Measurements from ENCODE around the gene SCGN.

The SCGN gene

DNA sequence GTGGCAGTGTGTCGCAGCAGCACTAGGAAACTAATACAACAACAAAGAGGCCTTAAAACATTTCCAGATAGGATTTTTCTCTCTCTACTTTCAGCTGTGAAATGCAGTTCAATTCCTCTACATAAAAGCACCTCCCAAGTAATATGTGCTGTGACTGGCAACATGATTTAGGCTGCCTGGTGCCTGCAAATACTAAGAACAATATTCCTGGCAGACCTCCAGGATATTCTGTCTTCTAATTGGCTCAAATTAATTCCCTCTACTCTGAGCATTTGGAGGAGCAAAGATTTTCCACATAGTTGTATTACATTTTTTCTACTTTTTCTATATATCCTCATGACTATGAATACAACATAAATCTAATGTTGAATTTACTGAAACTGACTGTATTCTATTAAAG lies 33.2 kb downstream of the SCGN start:
- Histone ChIP-seq H3K4me1 (ENCODE audit: control insufficient read depth, insufficient read depth, low read length, poor library complexity, severe bottlenecking) (peaks cover 9% of the 10 kb centered on the region), H3K4me3 (ENCODE audit: extremely low read depth, insufficient read depth, low read length, poor library complexity, severe bottlenecking) (no peak overlapping the region), H3K27ac (ENCODE audit: low read depth, low read length, severe bottlenecking) (no peak overlapping the region), H3K9me3 (ENCODE audit: control insufficient read depth, low read length) (no peaks in the 10 kb centered on the region), H3K36me3 (ENCODE audit: control insufficient read depth, insufficient read depth, low read length) (no peaks in the 10 kb centered on the region)
- no CpG with 5 or more reads among the region's 1 CpG for WGBS, 2 experiments (ENCODE audit: insufficient coverage in 2 of 2)

DNA sequence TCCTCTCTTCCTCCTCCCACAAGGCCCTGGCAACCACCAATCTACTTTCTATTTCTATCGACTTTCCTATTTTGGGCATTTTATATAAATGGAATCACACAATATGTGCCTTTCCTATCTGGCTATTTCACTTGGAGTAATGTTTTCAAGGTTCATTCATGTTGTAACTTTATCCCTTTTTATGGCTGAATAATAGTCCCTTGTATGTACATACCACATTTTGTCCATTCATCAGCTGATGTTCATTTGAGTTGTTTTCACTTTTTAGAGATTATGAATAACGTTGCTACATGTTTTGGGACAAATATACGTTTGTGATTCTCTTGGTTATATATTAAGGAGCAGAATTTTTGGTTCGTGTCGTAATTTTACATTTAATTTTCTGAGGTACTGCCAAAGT lies 33.9 kb downstream of the SCGN start:
- Histone ChIP-seq H3K9me3 (ENCODE audit: control insufficient read depth, low read length) (no peaks in the 10 kb centered on the region), H3K27ac (ENCODE audit: low read depth, low read length, severe bottlenecking) (no peak overlapping the region), H3K4me3 (ENCODE audit: extremely low read depth, insufficient read depth, low read length, poor library complexity, severe bottlenecking) (no peak overlapping the region), H3K4me1 (ENCODE audit: control insufficient read depth, insufficient read depth, low read length, poor library complexity, severe bottlenecking) (peaks cover 7% of the 10 kb centered on the region), H3K36me3 (ENCODE audit: control insufficient read depth, insufficient read depth, low read length) (no peaks in the 10 kb centered on the region)
- WGBS, 2 experiments (ENCODE audit: insufficient coverage in 2 of 2), result 82% methylated on average over 2 of the region's 5 CpGs; no CpG with 5 or more reads in 1 of the 2 experiments

DNA sequence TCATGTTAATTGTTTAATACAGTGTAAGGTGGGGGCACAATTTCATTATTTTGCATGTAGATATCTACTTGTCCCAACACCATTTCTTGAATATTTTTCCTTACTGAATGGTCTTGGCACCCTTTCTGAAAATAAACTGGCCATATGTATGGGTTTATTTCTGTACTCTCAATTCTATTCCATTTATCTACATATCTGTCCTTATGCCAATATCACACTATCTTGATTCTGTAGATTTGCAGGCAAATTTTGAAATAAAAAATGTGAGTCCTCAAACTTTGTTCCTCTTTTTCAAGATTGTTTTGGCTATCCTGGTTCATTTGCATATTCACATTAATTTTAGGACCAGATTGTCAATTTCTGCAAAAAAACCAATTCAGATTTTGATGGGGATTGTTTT lies 34.8 kb downstream of the SCGN start:
- Histone ChIP-seq H3K9me3 (ENCODE audit: control insufficient read depth, low read length) (no peaks in the 10 kb centered on the region), H3K4me1 (ENCODE audit: control insufficient read depth, insufficient read depth, low read length, poor library complexity, severe bottlenecking) (no peaks in the 10 kb centered on the region), H3K27ac (ENCODE audit: low read depth, low read length, severe bottlenecking) (no peak overlapping the region), H3K36me3 (ENCODE audit: control insufficient read depth, insufficient read depth, low read length) (no peaks in the 10 kb centered on the region), H3K4me3 (ENCODE audit: extremely low read depth, insufficient read depth, low read length, poor library complexity, severe bottlenecking) (no peak overlapping the region)

DNA sequence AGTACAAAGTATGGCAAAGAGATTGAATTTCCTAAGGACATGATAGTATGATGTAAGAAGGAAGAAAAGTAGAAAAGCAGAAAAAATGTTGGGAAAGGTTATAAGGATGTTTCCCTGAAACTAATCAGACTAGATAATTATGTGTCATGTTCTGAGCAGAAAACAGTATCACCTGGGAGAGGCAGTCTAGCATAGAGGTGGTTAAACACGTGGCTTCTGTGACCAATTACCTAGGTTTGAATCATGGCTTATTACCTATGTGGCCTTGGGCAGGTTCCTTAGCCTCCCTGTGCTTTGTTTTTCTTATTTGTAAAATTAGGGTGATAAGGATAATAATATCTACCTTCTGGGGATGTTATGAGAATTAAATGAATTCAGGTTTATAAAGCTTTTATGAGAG lies 38.0 kb downstream of the SCGN start:
- Histone ChIP-seq H3K4me1 (ENCODE audit: control insufficient read depth, insufficient read depth, low read length, poor library complexity, severe bottlenecking) (peaks cover 2% of the 10 kb centered on the region), H3K4me3 (ENCODE audit: extremely low read depth, insufficient read depth, low read length, poor library complexity, severe bottlenecking) (no peak overlapping the region), H3K9me3 (ENCODE audit: control insufficient read depth, low read length) (no peaks in the 10 kb centered on the region), H3K36me3 (ENCODE audit: control insufficient read depth, insufficient read depth, low read length) (no peaks in the 10 kb centered on the region), H3K27ac (ENCODE audit: low read depth, low read length, severe bottlenecking) (no peak overlapping the region)
- WGBS, 2 experiments (ENCODE audit: insufficient coverage in 2 of 2), result 73 to 92% methylated on average over 1 of the region's 1 CpG

DNA sequence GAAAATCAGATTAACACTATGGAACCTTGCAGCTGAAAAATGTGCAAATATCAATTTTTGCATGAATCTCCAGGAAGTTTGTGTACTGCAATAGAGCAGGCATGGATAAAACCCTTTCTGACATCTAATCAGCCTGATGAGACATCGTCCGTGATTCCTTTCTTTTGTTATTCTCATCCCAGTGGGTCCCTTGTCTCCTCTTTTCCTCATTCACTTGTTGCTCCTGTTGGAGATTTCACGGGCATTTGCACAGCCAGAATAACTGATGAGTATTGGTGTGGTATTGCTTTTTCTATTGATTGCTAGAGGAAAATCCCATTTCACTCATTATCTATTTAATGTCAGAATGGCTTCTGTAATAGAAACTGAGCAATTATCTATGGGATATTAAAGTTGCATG lies 39.9 kb downstream of the SCGN start:
- Histone ChIP-seq H3K9me3 (ENCODE audit: control insufficient read depth, low read length) (no peaks in the 10 kb centered on the region), H3K4me1 (ENCODE audit: control insufficient read depth, insufficient read depth, low read length, poor library complexity, severe bottlenecking) (peaks cover 2% of the 10 kb centered on the region), H3K4me3 (ENCODE audit: extremely low read depth, insufficient read depth, low read length, poor library complexity, severe bottlenecking) (no peak overlapping the region), H3K36me3 (ENCODE audit: control insufficient read depth, insufficient read depth, low read length) (no peaks in the 10 kb centered on the region), H3K27ac (ENCODE audit: low read depth, low read length, severe bottlenecking) (no peak overlapping the region)
- 71 to 74% methylated on average over 1 to 2 of the region's 3 CpGs for WGBS, 2 experiments (ENCODE audit: insufficient coverage in 2 of 2)

DNA sequence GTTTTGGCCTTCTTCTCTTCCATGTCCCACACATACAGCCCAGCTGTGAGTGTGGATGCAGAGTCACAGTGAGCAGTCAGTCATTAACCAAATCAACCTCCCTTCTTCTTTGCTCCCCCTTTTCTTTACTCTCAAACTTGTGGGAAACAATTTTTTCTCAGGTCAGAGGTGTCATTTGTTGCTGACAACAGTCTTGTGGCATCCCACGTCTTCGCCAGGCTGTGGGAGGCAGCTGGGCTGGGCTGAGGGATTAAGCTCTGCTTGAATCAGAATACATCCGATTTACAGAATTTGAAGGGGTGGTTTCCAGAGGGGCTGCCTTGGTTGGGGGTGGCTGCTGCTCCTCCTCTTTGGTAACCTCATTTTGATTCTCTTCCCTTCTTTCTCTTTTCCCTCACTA lies 40.5 kb downstream of the SCGN start:
- H3K27ac ChIP-seq (ENCODE audit: low read depth, low read length, severe bottlenecking), result no peak overlapping the region
- H3K4me1 ChIP-seq (ENCODE audit: control insufficient read depth, insufficient read depth, low read length, poor library complexity, severe bottlenecking), result peaks cover 2% of the 10 kb centered on the region
- 80 to 86% methylated on average over 1 to 2 of the region's 3 CpGs for WGBS, 2 experiments (ENCODE audit: insufficient coverage in 2 of 2)
- no peaks in the 10 kb centered on the region for H3K9me3 ChIP-seq (ENCODE audit: control insufficient read depth, low read length)
- no peak overlapping the region for H3K4me3 ChIP-seq (ENCODE audit: extremely low read depth, insufficient read depth, low read length, poor library complexity, severe bottlenecking)
- H3K36me3 ChIP-seq (ENCODE audit: control insufficient read depth, insufficient read depth, low read length), result no peaks in the 10 kb centered on the region

- Histone ChIP-seq H3K36me3 (ENCODE audit: control insufficient read depth, insufficient read depth, low read length) (no peaks in the 10 kb centered on the region), H3K4me3 (ENCODE audit: extremely low read depth, insufficient read depth, low read length, poor library complexity, severe bottlenecking) (no peak overlapping the region), H3K27ac (ENCODE audit: low read depth, low read length, severe bottlenecking) (no peak overlapping the region), H3K4me1 (ENCODE audit: control insufficient read depth, insufficient read depth, low read length, poor library complexity, severe bottlenecking) (peaks cover 2% of the 10 kb centered on the region), H3K9me3 (ENCODE audit: control insufficient read depth, low read length) (no peaks in the 10 kb centered on the region)
- 83 to 93% methylated on average over 2 to 4 of the region's 4 CpGs for WGBS, 2 experiments (ENCODE audit: insufficient coverage in 2 of 2)
Observed at GRCh38 chr6:25694366-25694765, 42.4 kb downstream of the SCGN start.

DNA sequence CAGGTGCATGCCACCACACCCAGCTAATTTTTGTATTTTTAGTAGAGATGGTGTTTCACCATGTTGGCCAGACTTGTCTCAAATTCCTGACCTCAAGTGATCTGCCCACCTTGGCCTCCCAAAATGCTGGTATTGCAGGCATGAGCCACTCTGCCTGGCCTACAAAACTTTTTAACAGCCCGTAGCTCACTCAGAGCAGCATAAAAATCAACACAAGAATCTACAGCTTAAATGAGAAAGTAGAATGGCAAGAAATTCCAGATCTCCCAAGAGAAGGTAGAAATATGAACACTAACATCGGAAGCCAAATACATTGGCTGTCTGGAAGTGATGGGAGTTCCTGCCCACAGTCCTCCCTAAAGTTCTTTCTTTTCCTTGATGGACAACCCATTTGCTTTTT lies 43.7 kb downstream of the SCGN start:
- 80 to 100% methylated on average over 1 of the region's 2 CpGs for WGBS, 2 experiments (ENCODE audit: insufficient coverage in 2 of 2)
- Histone ChIP-seq H3K9me3 (ENCODE audit: control insufficient read depth, low read length) (no peaks in the 10 kb centered on the region), H3K4me3 (ENCODE audit: extremely low read depth, insufficient read depth, low read length, poor library complexity, severe bottlenecking) (no peak overlapping the region), H3K27ac (ENCODE audit: low read depth, low read length, severe bottlenecking) (no peak overlapping the region), H3K36me3 (ENCODE audit: control insufficient read depth, insufficient read depth, low read length) (no peaks in the 10 kb centered on the region), H3K4me1 (ENCODE audit: control insufficient read depth, insufficient read depth, low read length, poor library complexity, severe bottlenecking) (peaks cover 2% of the 10 kb centered on the region)

DNA sequence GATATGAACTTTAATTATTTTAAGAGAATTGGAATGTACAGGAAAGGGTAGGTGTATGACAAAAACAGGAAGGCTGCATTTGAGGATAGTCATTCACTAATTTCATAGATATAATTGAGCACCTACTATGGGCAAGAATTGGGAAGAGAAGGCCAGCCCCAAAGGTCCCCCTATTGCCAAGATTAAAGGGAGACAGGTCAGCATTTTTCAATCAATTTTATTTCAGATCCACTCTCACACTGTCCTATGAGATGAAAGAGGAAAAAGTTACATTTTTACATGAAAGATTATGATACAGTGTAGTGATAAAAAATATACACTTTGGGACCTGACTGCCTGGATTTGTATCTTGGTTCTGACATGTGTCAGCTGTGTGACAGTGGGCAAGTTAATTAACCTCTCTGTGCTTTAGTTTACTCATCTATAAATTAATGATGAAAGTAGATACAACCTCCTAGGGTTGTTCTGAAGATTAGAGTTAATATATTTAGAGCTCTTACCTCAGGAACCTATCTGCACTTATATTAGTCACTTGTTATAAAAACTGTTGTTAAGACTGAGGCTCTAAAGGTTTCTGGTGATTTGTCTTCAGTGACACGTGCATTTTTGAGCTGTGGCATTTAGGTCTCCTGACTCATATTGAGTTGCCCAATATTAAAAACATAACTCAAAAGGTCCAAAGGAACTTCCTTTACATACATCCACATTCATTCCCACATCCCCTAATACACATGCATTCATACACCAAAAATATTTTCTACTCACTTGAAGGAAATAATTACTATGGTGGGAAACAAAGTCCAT lies 45.7 kb downstream of the SCGN start:
- no peak overlapping the region for H3K27ac ChIP-seq (ENCODE audit: low read depth, low read length, severe bottlenecking)
- H3K4me3 ChIP-seq (ENCODE audit: extremely low read depth, insufficient read depth, low read length, poor library complexity, severe bottlenecking), result no peak overlapping the region
- no peaks in the 10 kb centered on the region for H3K36me3 ChIP-seq (ENCODE audit: control insufficient read depth, insufficient read depth, low read length)
- H3K9me3 ChIP-seq (ENCODE audit: control insufficient read depth, low read length), result no peaks in the 10 kb centered on the region
- 100% methylated on average over 1 of the region's 1 CpG; no CpG with 5 or more reads in 1 of the 2 experiments for WGBS, 2 experiments (ENCODE audit: insufficient coverage in 2 of 2)
- H3K4me1 ChIP-seq (ENCODE audit: control insufficient read depth, insufficient read depth, low read length, poor library complexity, severe bottlenecking), result no peaks in the 10 kb centered on the region

DNA sequence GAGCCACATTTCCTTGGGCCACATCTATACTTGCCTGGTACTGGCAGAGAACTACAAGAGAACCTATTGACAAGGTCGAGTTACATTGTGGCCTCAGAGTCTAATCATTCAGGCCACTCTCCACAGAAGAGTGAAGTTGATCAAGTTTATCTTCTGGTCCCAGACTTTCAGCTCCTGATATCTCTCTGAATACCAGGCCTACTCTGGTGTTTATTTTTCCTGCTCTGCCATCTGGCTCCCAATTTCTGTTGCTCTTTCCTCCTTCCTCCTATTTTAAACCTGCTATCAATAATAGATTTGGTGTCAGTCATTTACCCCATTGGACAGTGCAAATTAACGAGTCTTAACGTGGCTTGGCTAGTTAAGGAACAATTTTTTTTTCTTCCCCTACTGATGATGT lies 46.6 kb downstream of the SCGN start:
- Histone ChIP-seq H3K27ac (ENCODE audit: low read depth, low read length, severe bottlenecking) (no peak overlapping the region), H3K9me3 (ENCODE audit: control insufficient read depth, low read length) (no peaks in the 10 kb centered on the region), H3K4me3 (ENCODE audit: extremely low read depth, insufficient read depth, low read length, poor library complexity, severe bottlenecking) (no peak overlapping the region), H3K36me3 (ENCODE audit: control insufficient read depth, insufficient read depth, low read length) (no peaks in the 10 kb centered on the region), H3K4me1 (ENCODE audit: control insufficient read depth, insufficient read depth, low read length, poor library complexity, severe bottlenecking) (no peaks in the 10 kb centered on the region)
- WGBS, 2 experiments (ENCODE audit: insufficient coverage in 2 of 2), result 36 to 75% methylated on average over 1 of the region's 3 CpGs

DNA sequence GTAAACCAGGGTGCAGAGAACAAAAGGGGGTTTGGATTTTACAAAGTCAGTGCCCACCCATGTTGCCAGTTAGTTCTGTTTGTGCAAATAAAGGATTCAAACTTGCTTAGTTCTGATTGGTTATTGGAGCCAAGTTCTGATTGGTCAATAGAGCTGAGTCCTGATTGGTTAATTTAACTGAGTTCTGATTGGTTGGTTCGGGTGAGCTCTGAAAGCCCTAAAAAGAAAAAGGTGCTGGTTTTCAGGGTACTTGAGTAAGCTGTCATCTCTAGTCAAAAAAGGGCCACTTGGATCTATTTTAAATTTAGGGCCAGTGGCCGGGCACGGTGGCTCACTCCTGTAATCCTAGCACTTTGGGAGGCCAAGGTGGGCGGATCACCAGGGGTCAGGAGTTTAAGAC lies 47.6 kb downstream of the SCGN start:
- no peaks in the 10 kb centered on the region for H3K4me1 ChIP-seq (ENCODE audit: control insufficient read depth, insufficient read depth, low read length, poor library complexity, severe bottlenecking)
- no peaks in the 10 kb centered on the region for H3K36me3 ChIP-seq (ENCODE audit: control insufficient read depth, insufficient read depth, low read length)
- WGBS, 2 experiments (ENCODE audit: insufficient coverage in 2 of 2), result 72 to 86% methylated on average over 1 to 3 of the region's 4 CpGs
- H3K9me3 ChIP-seq (ENCODE audit: control insufficient read depth, low read length), result no peaks in the 10 kb centered on the region
- H3K4me3 ChIP-seq (ENCODE audit: extremely low read depth, insufficient read depth, low read length, poor library complexity, severe bottlenecking), result no peak overlapping the region
- no peak overlapping the region for H3K27ac ChIP-seq (ENCODE audit: low read depth, low read length, severe bottlenecking)
